H9 (cell line): ENCODE results near the gene JADE2. TPM values are rescaled to one million over a fixed set of nuclear protein-coding genes. Genes with fewer than 3 reads are reported as not detected.

Experiments used
- DNase-seq: peaks from one replicate; pipeline ENCODE4 v3.0.0-alpha.2; 2017
- H2AFZ ChIP-seq: one replicate; pipeline ENCODE4 v1.6.1; 2013; ENCODE audit warnings: mild to moderate bottlenecking, low read length, control low read depth, moderate library complexity
- H2AK5ac ChIP-seq: 2 replicates; pipeline ENCODE4 v1.6.1; 2013; ENCODE audit warnings: low read length, control low read depth, mixed read lengths; ENCODE audit not compliant: insufficient read length
- H2BK120ac ChIP-seq: one replicate; pipeline ENCODE4 v1.6.1; 2013; ENCODE audit warnings: low read depth, mild to moderate bottlenecking, low read length, control low read depth, inconsistent platforms; ENCODE audit not compliant: poor library complexity, severe bottlenecking
- H2BK12ac ChIP-seq: 2 replicates; pipeline ENCODE4 v1.6.1; 2013; ENCODE audit warnings: low read length, control low read depth, mixed read lengths, low read depth; ENCODE audit not compliant: insufficient read length
- H2BK15ac ChIP-seq: 2 replicates; pipeline ENCODE4 v1.6.1; 2013; ENCODE audit warnings: low read depth, low read length, control low read depth
- H2BK20ac ChIP-seq: one replicate; pipeline ENCODE4 v1.6.1; 2013; ENCODE audit warnings: low read depth, mild to moderate bottlenecking, low read length, control low read depth, inconsistent platforms; ENCODE audit not compliant: poor library complexity, severe bottlenecking
- H2BK5ac ChIP-seq: 2 replicates; pipeline ENCODE4 v1.6.1; 2013; ENCODE audit warnings: low read length, control low read depth, mixed read lengths; ENCODE audit not compliant: insufficient read length
- H3K14ac ChIP-seq: 2 replicates; pipeline ENCODE4 v1.6.1; 2013; ENCODE audit warnings: low read length, control low read depth; ENCODE audit not compliant: insufficient read depth
- H3K18ac ChIP-seq: 2 replicates; pipeline ENCODE4 v1.6.1; 2013; ENCODE audit warnings: low read depth, mild to moderate bottlenecking, mixed read lengths, low read length, control low read depth; ENCODE audit not compliant: insufficient read length
- H3K23ac ChIP-seq: 2 replicates; pipeline ENCODE4 v1.6.1; 2013; ENCODE audit warnings: low read length, control low read depth, mixed read lengths, low read depth; ENCODE audit not compliant: insufficient read length
- H3K23me2 ChIP-seq: 2 replicates; pipeline ENCODE4 v1.6.1; 2013; ENCODE audit warnings: low read depth, mild to moderate bottlenecking, mixed read lengths, low read length, control low read depth; ENCODE audit not compliant: insufficient read length, poor library complexity, severe bottlenecking
- H3K27ac ChIP-seq: 2 replicates; pipeline ENCODE4 v1.5.1; 2013; ENCODE audit warnings: low read length, control low read depth, mixed read lengths, low read depth; ENCODE audit not compliant: insufficient read length
- H3K27me3 ChIP-seq: 2 replicates; pipeline ENCODE4 v1.6.1; 2013; ENCODE audit warnings: low read length, control low read depth, inconsistent platforms; ENCODE audit not compliant: insufficient read depth
- H3K4ac ChIP-seq: 2 replicates; pipeline ENCODE4 v1.6.1; 2013; ENCODE audit warnings: low read depth, mild to moderate bottlenecking, control low read depth, inconsistent platforms, low read length, moderate library complexity
- H3K4me1 ChIP-seq: 2 replicates; pipeline ENCODE4 v1.6.1; 2013; ENCODE audit warnings: low read length, control low read depth, inconsistent platforms; ENCODE audit not compliant: insufficient read depth
- H3K4me2 ChIP-seq: 2 replicates; pipeline ENCODE4 v1.6.1; 2013; ENCODE audit warnings: low read length, control low read depth, mixed read lengths; ENCODE audit not compliant: insufficient read length, insufficient read depth
- H3K56ac ChIP-seq: 2 replicates; pipeline ENCODE4 v1.6.1; 2013; ENCODE audit warnings: low read depth, mild to moderate bottlenecking, mixed read lengths, low read length, control low read depth; ENCODE audit not compliant: insufficient read length
- H3K79me1 ChIP-seq: 2 replicates; pipeline ENCODE4 v1.6.1; 2013; ENCODE audit warnings: low read depth, mild to moderate bottlenecking, moderate library complexity, low read length, control low read depth, inconsistent platforms; ENCODE audit not compliant: insufficient read depth, poor library complexity, severe bottlenecking
- H3K79me2 ChIP-seq: 2 replicates; pipeline ENCODE4 v1.6.1; 2013; ENCODE audit warnings: low read length, control low read depth, inconsistent platforms; ENCODE audit not compliant: insufficient read depth
- H3K9ac ChIP-seq: 2 replicates; pipeline ENCODE4 v1.6.1; 2013; ENCODE audit warnings: low read length, control low read depth, mixed read lengths; ENCODE audit not compliant: insufficient read length; ENCODE audit errors: extremely low read depth
- H3K9me3 ChIP-seq: one replicate; pipeline ENCODE4 v1.6.1; 2013; ENCODE audit warnings: low read depth, low read length, inconsistent platforms; ENCODE audit not compliant: control insufficient read depth
- H3T11ph ChIP-seq: one replicate; pipeline ENCODE4 v1.6.1; 2013; ENCODE audit warnings: mild to moderate bottlenecking, low read length, control low read depth, inconsistent platforms
- H4K20me1 ChIP-seq: one replicate; pipeline ENCODE4 v1.6.1; 2013; ENCODE audit not compliant: control insufficient read depth, insufficient read length, insufficient read depth
- H4K5ac ChIP-seq: 2 replicates; pipeline ENCODE4 v1.6.1; 2013; ENCODE audit warnings: low read depth, mild to moderate bottlenecking, mixed read lengths, low read length, control low read depth; ENCODE audit not compliant: insufficient read length
- H4K8ac ChIP-seq: replicated peaks from 2 replicates; pipeline ENCODE4 v1.6.1; 2013; ENCODE audit warnings: low read length, control low read depth, mixed read lengths, low read depth; ENCODE audit not compliant: insufficient read length
- H4K91ac ChIP-seq: 2 replicates; pipeline ENCODE4 v1.6.1; 2013; ENCODE audit warnings: low read depth, mild to moderate bottlenecking, moderate library complexity, mixed read lengths, low read length, control low read depth; ENCODE audit not compliant: insufficient read length
- H3K27ac Mint-ChIP-seq, 3 experiments: 2 replicates in 2 of 3; 3 replicates in 1 of 3; pipeline ENCODE4 v1.8.0; 2020 to 2021; ENCODE audit warnings: mixed read lengths in 3 of 3, mild to moderate bottlenecking in 1 of 3, moderate library complexity in 1 of 3
- H3K27me3 Mint-ChIP-seq: 2 replicates; pipeline ENCODE4 v1.8.0; 2021; ENCODE audit warnings: low read depth, mild to moderate bottlenecking, moderate library complexity, mixed read lengths
- H3K36me3 Mint-ChIP-seq, 3 experiments: 2 replicates in 2 of 3; 3 replicates in 1 of 3; pipeline ENCODE4 v1.8.0; 2020 to 2021; ENCODE audit warnings: low read depth in 3 of 3, mixed read lengths in 3 of 3; ENCODE audit not compliant: insufficient read depth in 1 of 3
- H3K4me1 Mint-ChIP-seq, 2 experiments: 2 replicates each; pipeline ENCODE4 v1.8.0; 2020; ENCODE audit warnings: mixed read lengths in 2 of 2
- H3K4me3 Mint-ChIP-seq, 2 experiments: 2 replicates in 1 of 2; 3 replicates in 1 of 2; pipeline ENCODE4 v1.8.0; 2020 to 2021; ENCODE audit warnings: mild to moderate bottlenecking in 2 of 2, mixed read lengths in 2 of 2, moderate library complexity in 1 of 2
- H3K9me3 Mint-ChIP-seq, 2 experiments: 2 replicates in 1 of 2; 3 replicates in 1 of 2; pipeline ENCODE4 v1.8.0; 2020; ENCODE audit warnings: mild to moderate bottlenecking in 2 of 2, mixed read lengths in 2 of 2, moderate library complexity in 1 of 2
- CTCF ChIP-seq: fragments of 200-600 bp; sonication (generic); conservative IDR thresholded peaks from 3 replicates; pipeline ENCODE4 v1.8.0; 2021; ENCODE audit warnings: antibody characterized with exemption, mild to moderate bottlenecking
- whole genome bisulfite sequencing: extraction: QIAGEN DNeasy Blood & Tissue Kit; methylation state at CpG from one replicate; pipeline ENCODE4 v1.1.7; 2013; ENCODE audit warnings: missing lambda C conversion rate, low lambda C conversion rate, mixed read lengths; ENCODE audit not compliant: insufficient read length; ENCODE audit errors: extremely low coverage; 5-methylcytosine and 5-hydroxymethylcytosine counted together
- total RNA-seq: library from RNA; stranded (reverse); gene quantifications from 2 replicates; pipeline ENCODE4 v1.2.1, GENCODE V29; 2021

JADE2 gene
- total RNA-seq, 1 experiment from 2014 or later, result 99.7 TPM

DNA sequence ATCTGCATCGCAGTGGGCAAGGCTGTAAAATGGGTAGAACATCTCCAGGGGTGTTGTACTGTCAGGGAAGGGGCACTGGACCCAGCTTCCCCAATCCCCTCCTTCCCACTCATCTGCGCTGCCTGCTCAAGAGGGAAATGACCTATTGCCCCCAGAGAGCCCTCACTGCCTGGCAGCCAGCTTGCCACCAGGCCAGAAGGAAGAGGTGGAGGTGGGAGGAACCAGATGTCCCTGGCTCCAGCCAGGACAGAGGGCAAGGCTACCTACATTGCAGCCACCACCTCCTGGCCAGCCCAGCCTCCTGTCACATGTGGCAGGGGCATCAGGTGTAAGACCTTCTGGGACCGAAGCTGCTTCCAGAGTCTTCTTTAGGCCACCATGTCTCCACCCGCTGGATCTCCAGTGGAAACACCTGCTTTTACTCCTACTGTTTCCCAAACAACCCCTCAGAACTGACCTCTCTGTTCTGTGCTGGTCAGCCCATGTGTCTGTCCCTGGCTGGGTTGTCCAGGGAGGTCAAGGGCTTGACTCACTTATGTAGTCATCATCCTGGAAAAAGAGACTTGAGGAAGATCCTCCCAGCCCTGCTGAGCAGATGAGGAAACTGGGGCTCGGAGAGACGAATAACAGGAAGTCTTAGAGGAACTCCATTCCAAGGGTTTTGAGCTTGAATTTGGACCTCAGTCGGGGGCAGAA, 42.3 kb downstream of the JADE2 start:
- peaks cover 4 to 8% of the 10 kb centered on the region in 2 experiments for H3K4me1 Mint-ChIP-seq
- H3K4me2 ChIP-seq, result no peak overlapping the region
- H4K8ac ChIP-seq, result no peak overlapping the region
- no peak overlapping the region for H2BK120ac ChIP-seq
- TF ChIP-seq CTCF, result no peak
- H3K9me3 ChIP-seq, result no peaks in the 10 kb centered on the region
- no peak overlapping the region for H2BK5ac ChIP-seq
- no peak overlapping the region for H3K4me3 Mint-ChIP-seq
- no peak overlapping the region for H3T11ph ChIP-seq
- no peak overlapping the region for H3K56ac ChIP-seq
- no peak overlapping the region for H2AFZ ChIP-seq
- DNase-seq, result no peak
- WGBS, result no CpG with 5 or more reads among the region's 7 CpGs
- no peaks in the 10 kb centered on the region for H3K27me3 Mint-ChIP-seq
- H3K27ac Mint-ChIP-seq, result peak overlapping the region in 1 of 3 experiments; percentile 87; a peak in 2 of 7 replicates
- H3K79me2 ChIP-seq, result no peaks in the 10 kb centered on the region
- H3K23me2 ChIP-seq, result no peaks in the 10 kb centered on the region
- no peak overlapping the region for H4K91ac ChIP-seq
- no peaks in the 10 kb centered on the region for H3K79me1 ChIP-seq
- no peak overlapping the region for H3K27ac ChIP-seq
- no peak overlapping the region for H3K18ac ChIP-seq
- H3K4me1 ChIP-seq, result no peaks in the 10 kb centered on the region
- peaks cover 30 to 92% (median 70%) of the 10 kb centered on the region in 3 experiments for H3K36me3 Mint-ChIP-seq
- H4K20me1 ChIP-seq, result no peaks in the 10 kb centered on the region
- no peak overlapping the region for H3K14ac ChIP-seq
- H3K9me3 Mint-ChIP-seq, result no peaks in the 10 kb centered on the region
- H2BK12ac ChIP-seq, result no peak overlapping the region
- H3K23ac ChIP-seq, result no peak overlapping the region
- no peak overlapping the region for H3K9ac ChIP-seq
- no peak overlapping the region for H2BK20ac ChIP-seq
- H2BK15ac ChIP-seq, result no peak overlapping the region
- no peaks in the 10 kb centered on the region for H3K27me3 ChIP-seq
- H4K5ac ChIP-seq, result no peak overlapping the region
- no peak overlapping the region for H3K4ac ChIP-seq
- no peak overlapping the region for H2AK5ac ChIP-seq
